H7 (cell line): ENCODE results near the gene PKD1L1. TPM values are rescaled to one million over a fixed set of nuclear protein-coding genes. Genes with fewer than 3 reads are reported as not detected.

Experiments
- DNase-seq: peaks from one replicate; pipeline ENCODE4 v3.0.0; 2012
- H3K27me3 ChIP-seq: 2 replicates; pipeline ENCODE4 v1.6.0; 2011; ENCODE audit warnings: mild to moderate bottlenecking, low read length; ENCODE audit not compliant: control insufficient read depth, insufficient read depth
- H3K36me3 ChIP-seq: replicated peaks from 2 replicates; pipeline ENCODE4 v1.5.1; 2011; ENCODE audit warnings: low read length; ENCODE audit not compliant: control insufficient read depth, insufficient read depth
- H3K4me3 ChIP-seq: 2 replicates; pipeline ENCODE4 v1.5.1; 2011; ENCODE audit warnings: low read depth, mild to moderate bottlenecking, control low read depth, low read length, moderate library complexity; ENCODE audit not compliant: insufficient read depth
- total RNA-seq: library from RNA; depleted of rRNA; stranded (reverse); fragments of >200 nt; shearing (Covaris generic); gene quantifications from 2 replicates; pipeline ENCODE4 v1.2.3, GENCODE V29; 2014

PKD1L1 gene
- total RNA-seq, 1 experiment from 2014 or later: 0.07 TPM

DNA sequence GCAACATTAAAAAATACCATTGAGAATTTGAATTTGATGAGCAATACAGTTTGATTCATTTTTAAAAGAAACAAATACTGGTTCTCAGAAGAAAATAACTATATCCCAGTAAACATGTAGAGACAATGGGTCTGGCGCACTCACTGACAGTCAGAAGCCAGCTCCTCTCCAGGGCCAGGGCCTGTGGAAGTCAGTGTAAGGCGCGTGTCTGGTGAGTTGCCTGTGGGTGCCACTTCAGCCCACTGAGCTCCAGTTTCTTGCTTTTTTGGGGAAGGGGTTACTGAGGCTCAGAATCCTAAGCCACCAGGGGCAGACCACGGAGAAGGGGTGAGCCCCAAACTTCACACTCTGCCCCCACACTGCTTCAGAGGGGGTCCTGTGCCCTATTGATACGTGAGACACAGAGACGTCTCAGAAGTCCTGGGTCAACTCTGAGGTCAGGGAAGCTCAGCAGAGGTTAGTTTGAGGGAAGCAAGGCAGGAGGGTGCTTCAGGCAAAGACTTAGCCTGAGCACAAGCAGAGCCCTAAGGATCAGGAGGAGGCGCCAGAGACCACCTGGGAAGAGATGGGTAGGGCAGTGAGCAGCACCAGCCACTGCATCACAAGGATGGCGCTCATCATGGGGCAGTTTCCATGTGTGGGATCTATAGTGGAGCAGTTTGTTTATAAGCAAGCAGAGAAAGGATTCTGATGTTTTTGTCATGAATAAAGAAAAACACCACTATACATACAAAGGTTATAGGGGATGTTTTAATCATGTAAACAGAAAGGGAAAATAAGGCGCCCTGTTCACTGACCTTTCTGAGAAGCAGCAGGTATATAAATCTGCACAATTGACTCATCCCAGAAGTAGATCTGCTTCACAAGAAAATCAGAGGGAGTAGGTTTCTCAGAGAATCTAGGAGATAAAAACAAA is 95.7 kb downstream of the PKD1L1 start:
- H3K36me3 ChIP-seq: no peaks in the 10 kb centered on the region
- no peak overlapping the region for H3K4me3 ChIP-seq
- H3K27me3 ChIP-seq: no peaks in the 10 kb centered on the region
- DNase-seq: peak; percentile 64

DNA sequence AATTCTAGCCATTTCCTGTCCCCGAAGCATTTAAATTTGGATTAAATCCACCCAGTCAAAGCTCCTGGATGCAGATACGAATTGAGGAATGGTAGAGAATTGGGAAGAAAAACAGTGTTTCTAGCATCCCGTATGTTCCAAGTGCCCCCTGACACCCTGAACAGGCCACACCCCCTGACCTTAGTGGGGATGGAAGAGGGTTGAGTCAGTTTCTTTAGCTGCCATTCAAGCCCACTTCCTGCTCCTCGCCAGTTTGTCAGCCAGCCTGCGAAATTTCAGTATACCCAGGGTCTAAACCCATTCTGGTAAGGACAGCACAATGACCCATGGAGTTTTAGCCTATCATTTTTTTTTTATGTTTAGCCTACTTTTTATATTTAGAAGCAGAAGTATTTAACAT is 101.1 kb downstream of the PKD1L1 start:
- Histone ChIP-seq H3K4me3 (no peak overlapping the region), H3K36me3 (no peaks in the 10 kb centered on the region), H3K27me3 (no peaks in the 10 kb centered on the region)
- no peak for DNase-seq

- Histone ChIP-seq H3K36me3 (no peaks in the 10 kb centered on the region), H3K27me3 (no peaks in the 10 kb centered on the region), H3K4me3 (no peak overlapping the region)
- no peak for DNase-seq
Observed at GRCh38 chr7:47846138-47846836, 102.0 kb downstream of the PKD1L1 start.

DNA sequence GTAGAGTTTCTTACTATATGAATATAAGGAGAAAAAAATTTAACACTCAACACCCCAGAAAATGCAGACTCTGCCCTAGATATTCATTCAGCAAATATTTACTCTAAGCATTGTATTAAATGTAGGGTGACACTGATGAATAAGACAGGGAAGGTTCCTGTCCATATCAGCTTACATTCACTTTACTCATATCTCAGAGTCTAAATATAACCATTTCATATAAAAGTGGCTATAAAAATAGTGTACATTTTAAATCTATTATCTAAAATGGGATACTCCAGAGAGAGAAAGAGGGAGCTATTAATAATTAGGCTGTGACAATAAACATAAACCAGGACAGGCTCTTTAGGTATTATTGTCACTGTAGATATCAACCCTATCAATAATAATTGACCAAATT is 104.0 kb downstream of the PKD1L1 start:
- DNase-seq: no peak
- Histone ChIP-seq H3K4me3 (no peak overlapping the region), H3K36me3 (no peaks in the 10 kb centered on the region), H3K27me3 (no peaks in the 10 kb centered on the region)

GRCh38 chr7:47843291-47843690 is 105.0 kb downstream of the PKD1L1 start:
- Histone ChIP-seq H3K36me3 (no peaks in the 10 kb centered on the region), H3K27me3 (no peaks in the 10 kb centered on the region), H3K4me3 (no peak overlapping the region)
- DNase-seq: no peak

DNA sequence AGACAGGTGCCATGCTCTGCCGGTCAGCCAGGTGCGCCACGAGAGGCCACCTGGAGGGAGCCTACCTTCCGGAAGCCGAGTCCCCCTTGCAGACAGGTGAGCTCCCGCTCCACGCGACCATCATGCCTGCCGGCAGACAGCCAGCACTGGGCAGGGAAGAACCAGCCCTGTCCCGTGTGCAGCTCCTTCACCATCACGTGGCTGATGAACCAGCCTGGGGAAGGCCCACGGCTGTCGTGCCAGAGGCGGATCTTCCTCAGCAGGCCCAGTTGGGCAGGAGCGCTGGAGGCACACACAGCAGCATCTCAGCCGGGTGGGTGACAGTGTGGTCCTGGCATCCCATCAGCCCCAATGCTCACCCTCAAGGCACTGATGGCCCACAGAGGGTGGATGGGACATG is 108.9 kb downstream of the PKD1L1 start:
- DNase-seq: no peak
- Histone ChIP-seq H3K27me3 (no peaks in the 10 kb centered on the region), H3K4me3 (no peak overlapping the region), H3K36me3 (no peaks in the 10 kb centered on the region)

GRCh38 chr7:47837826-47838225 is 110.4 kb downstream of the PKD1L1 start:
- H3K27me3 ChIP-seq: no peaks in the 10 kb centered on the region

DNA sequence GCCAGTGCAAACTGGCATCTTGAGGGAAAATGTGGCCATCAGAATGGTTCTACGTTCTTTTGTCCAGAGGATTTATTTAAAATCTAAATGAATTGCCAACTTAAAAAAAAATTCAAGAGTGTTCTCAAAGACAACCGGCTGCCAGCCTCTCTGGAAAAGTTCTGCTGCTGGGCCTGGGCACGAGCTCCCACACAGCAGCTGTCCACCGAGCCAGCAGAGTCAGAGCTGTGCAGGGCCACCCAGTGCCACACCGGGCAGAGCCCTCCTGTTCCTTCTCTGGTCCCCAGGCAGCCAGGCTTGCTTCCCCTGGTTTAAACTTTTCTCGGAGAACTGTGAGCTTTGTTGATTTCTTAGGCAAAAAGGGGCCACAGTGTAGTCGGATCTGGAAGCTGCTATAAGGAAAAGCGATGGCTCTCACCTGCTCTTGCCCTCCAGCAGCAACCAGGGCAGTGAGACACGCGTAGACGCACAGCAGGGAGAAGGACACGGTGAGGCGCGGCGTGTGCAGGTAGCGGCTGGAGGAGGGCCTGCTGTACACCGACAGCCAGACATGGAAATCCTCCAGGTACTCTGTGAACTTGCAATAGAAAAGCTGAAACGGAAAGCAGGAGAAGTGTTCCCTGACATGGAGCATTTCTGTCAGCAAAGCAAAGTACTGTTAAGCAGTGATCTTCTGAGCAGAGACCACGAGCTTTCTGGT is 111.6 kb downstream of the PKD1L1 start:
- Histone ChIP-seq H3K4me3 (no peak overlapping the region), H3K36me3 (no peaks in the 10 kb centered on the region), H3K27me3 (no peaks in the 10 kb centered on the region)
- no peak for DNase-seq

More at GRCh38 chr7:47837826-47838225, 110.4 kb downstream of the PKD1L1 start:
- Histone ChIP-seq H3K36me3 (no peaks in the 10 kb centered on the region), H3K4me3 (no peak overlapping the region)
- DNase-seq: no peak

DNA sequence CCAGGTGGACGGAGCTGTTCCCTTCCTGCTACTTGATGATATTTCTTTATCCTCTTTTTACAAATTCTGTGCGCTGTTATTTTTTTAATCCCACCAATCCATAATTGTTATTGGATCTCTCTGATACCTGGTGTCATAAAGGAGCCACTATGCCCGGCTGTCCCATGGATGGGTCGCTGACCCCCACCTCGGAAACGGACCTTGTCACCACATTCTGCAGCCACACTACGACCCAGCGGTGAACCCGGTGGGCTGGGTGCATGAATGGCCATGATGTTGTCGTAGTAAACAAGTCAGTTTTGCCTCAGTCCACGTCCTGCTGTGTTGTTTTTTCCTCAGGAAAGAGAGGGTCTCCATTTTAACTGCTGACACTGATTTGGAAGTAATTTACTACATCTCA is 112.2 kb downstream of the PKD1L1 start:
- Histone ChIP-seq H3K4me3 (no peak overlapping the region), H3K36me3 (no peaks in the 10 kb centered on the region), H3K27me3 (no peaks in the 10 kb centered on the region)
- no peak for DNase-seq

- H3K27me3 ChIP-seq: no peaks in the 10 kb centered on the region
- H3K4me3 ChIP-seq: no peak overlapping the region
- no peak for DNase-seq
Observed at GRCh38 chr7:47833211-47833610, 115.1 kb downstream of the PKD1L1 start.

GRCh38 chr7:47832105-47832715 is 116.1 kb downstream of the PKD1L1 start:
- no peak overlapping the region for H3K4me3 ChIP-seq
- no peaks in the 10 kb centered on the region for H3K27me3 ChIP-seq
- DNase-seq: no peak
- no peaks in the 10 kb centered on the region for H3K36me3 ChIP-seq

More at GRCh38 chr7:47833211-47833610, 115.1 kb downstream of the PKD1L1 start:
- no peaks in the 10 kb centered on the region for H3K36me3 ChIP-seq

DNA sequence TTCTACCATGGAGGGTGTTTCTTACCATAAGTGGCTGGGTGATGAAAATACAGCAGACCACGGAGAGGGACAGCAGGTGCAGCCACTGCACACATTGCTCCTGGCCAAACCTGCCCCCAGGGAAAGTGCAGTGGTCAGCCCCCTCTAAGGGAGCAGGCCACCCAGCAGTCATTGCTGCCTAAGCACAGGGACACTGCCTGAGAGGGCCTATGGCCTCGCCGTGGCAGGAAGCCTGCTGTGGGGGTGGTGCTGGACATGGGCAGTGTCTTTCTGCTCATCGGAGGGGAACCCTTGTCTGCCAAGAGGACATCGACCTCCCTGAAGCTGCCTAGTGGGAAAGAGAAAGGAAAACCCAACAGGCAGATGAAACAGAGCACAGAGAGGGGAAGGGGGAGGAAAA is 118.3 kb downstream of the PKD1L1 start:
- H3K27me3 ChIP-seq: no peaks in the 10 kb centered on the region
- H3K4me3 ChIP-seq: no peak overlapping the region
- DNase-seq: no peak
- no peaks in the 10 kb centered on the region for H3K36me3 ChIP-seq

GRCh38 chr7:47827871-47828270 is 120.4 kb downstream of the PKD1L1 start:
- peak; percentile 15 for DNase-seq
- Histone ChIP-seq H3K4me3 (no peak overlapping the region), H3K36me3 (no peaks in the 10 kb centered on the region), H3K27me3 (no peaks in the 10 kb centered on the region)

- no peak overlapping the region for H3K4me3 ChIP-seq
- no peaks in the 10 kb centered on the region for H3K27me3 ChIP-seq
- H3K36me3 ChIP-seq: no peaks in the 10 kb centered on the region
- no peak for DNase-seq
Observed at GRCh38 chr7:47827351-47827756, 120.9 kb downstream of the PKD1L1 start.
